ENCODE results near the gene PHOSPHO1. TPM values are rescaled to one million over a fixed set of nuclear protein-coding genes. Genes with fewer than 3 reads are reported as not detected.
A peak's percentile ranks its signal among the peaks of the same experiment; 100 is the strongest.

Gene PHOSPHO1
- total RNA-seq, 1 donor from 2014 or later, result not detected

- H3K4me3 Mint-ChIP-seq, result peak overlapping the region; percentile 28
- no peak for DNase-seq
- intact Hi-C loops (cut with micrococcal nuclease), result loop anchor here (5.0 kb wide), 2 partner anchors 122 to 142 kb away; partner anchors contain the start of gene ZNF652
- no peak overlapping the region for H3K27ac Mint-ChIP-seq
- peaks cover 3% of the 10 kb centered on the region for H3K27me3 Mint-ChIP-seq
- H3K9me3 Mint-ChIP-seq, result no peaks in the 10 kb centered on the region
- H3K4me1 Mint-ChIP-seq, result peaks cover 50% of the 10 kb centered on the region
- H3K36me3 Mint-ChIP-seq (ENCODE audit: low read depth), result peaks cover 57% of the 10 kb centered on the region
Measured at GRCh38 chr17:49219987-49220386, 10.6 kb downstream of the PHOSPHO1 start.

- Mint-ChIP-seq H3K4me3 (peak overlapping the region; percentile 77), H3K27me3 (no peaks in the 10 kb centered on the region), H3K27ac (peak overlapping the region; percentile 87), H3K4me1 (peaks cover 52% of the 10 kb centered on the region), H3K9me3 (no peaks in the 10 kb centered on the region), H3K36me3 (ENCODE audit: low read depth) (peaks cover 61% of the 10 kb centered on the region)
- intact Hi-C loops (cut with micrococcal nuclease), result loop anchor here (1.0 to 5.0 kb wide), 5 partner anchors 8 to 143 kb away; partner anchors contain the start of genes ABI3, GNGT2 and ZNF652
- peak; percentile 82 for DNase-seq
Measured at GRCh38 chr17:49218941-49219913, 11.4 kb downstream of the PHOSPHO1 start.

- DNase-seq, result peak; percentile 91
- no peaks in the 10 kb centered on the region for H3K27me3 Mint-ChIP-seq
- no peaks in the 10 kb centered on the region for H3K9me3 Mint-ChIP-seq
- H3K27ac Mint-ChIP-seq, result peak overlapping the region; percentile 87
- intact Hi-C loops (cut with micrococcal nuclease), result loop anchor here (1.0 to 5.0 kb wide), 5 partner anchors 8 to 144 kb away; partner anchors contain the start of genes ABI3, GNGT2 and ZNF652
- peak overlapping the region; percentile 80 for H3K4me3 Mint-ChIP-seq
- peaks cover 63% of the 10 kb centered on the region for H3K36me3 Mint-ChIP-seq (ENCODE audit: low read depth)
- H3K4me1 Mint-ChIP-seq, result peaks cover 55% of the 10 kb centered on the region
Measured at GRCh38 chr17:49217651-49218413, 12.8 kb downstream of the PHOSPHO1 start.

- peaks cover 61% of the 10 kb centered on the region for H3K36me3 Mint-ChIP-seq (ENCODE audit: low read depth)
- peak overlapping the region; percentile 46 for H3K4me3 Mint-ChIP-seq
- intact Hi-C loops (cut with micrococcal nuclease), result loop anchor here (5.0 kb wide), 2 partner anchors 125 to 145 kb away; partner anchors contain the start of gene ZNF652
Measured at GRCh38 chr17:49216953-49217650, 13.5 kb downstream of the PHOSPHO1 start.

DNA sequence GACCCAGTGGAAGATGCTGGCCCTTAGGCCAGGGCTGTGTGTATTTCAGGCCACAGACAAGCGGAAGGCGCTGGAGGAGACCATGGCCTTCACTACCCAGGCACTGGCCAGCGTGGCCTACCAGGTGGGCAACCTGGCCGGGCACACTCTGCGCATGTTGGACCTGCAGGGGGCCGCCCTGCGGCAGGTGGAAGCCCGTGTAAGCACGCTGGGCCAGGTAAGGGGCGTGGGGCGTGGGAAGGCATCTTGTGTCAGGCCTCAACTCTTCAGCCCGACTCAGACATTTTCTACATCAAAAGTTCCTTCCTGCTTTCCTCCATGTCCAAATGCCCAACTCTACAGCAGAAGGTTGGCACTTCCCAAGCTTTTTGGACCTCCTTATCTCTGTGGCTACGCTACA lies 14.1 kb downstream of the PHOSPHO1 start:
- peaks cover 56% of the 10 kb centered on the region for H3K36me3 Mint-ChIP-seq (ENCODE audit: low read depth)
- peak overlapping the region; percentile 76 for H3K27ac Mint-ChIP-seq
- no peak for DNase-seq
- peak overlapping the region; percentile 52 for H3K4me3 Mint-ChIP-seq
- peaks cover 59% of the 10 kb centered on the region for H3K4me1 Mint-ChIP-seq
- H3K27me3 Mint-ChIP-seq, result no peaks in the 10 kb centered on the region
- intact Hi-C loops (cut with micrococcal nuclease), result loop anchor here (5.0 kb wide), 2 partner anchors 126 to 146 kb away; partner anchors contain the start of gene ZNF652
- H3K9me3 Mint-ChIP-seq, result no peaks in the 10 kb centered on the region

More at GRCh38 chr17:49216953-49217650, 13.5 kb downstream of the PHOSPHO1 start:
- H3K27ac Mint-ChIP-seq, result peak overlapping the region; percentile 61
- no peak for DNase-seq
- H3K9me3 Mint-ChIP-seq, result no peaks in the 10 kb centered on the region
- H3K27me3 Mint-ChIP-seq, result no peaks in the 10 kb centered on the region
- H3K4me1 Mint-ChIP-seq, result peaks cover 60% of the 10 kb centered on the region

DNA sequence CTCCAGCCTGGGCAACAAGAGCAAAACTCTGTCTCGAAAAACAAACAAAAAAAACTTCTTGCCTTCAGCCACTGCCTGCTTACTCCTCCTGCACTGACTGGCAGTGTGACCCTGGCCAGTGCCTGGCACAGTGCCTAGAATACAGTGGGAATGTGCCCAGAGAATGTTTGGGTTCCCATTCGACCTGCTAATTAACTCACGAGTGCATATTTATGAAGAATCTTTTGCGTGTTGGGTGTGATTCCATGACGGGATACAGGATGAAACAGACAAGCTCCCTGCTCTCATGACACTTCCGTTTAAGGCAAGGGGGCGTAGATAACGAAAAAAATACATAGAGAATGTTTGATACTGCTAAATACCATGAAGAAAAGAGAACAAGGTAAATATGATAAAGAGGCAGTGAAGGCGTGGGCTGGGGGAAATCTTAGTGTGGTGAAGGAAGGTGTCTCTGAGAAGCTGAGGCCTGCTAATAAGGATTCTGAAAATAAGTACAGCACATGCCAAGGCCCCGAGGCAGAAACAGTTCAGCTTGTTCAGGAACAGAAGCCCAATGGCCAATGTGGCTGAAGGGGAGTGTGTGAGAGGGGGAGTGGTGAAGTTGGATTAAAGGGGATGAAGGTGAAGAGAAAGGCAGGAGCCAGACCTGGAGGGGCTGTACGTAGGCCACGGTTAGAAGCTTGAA lies 15.8 kb downstream of the PHOSPHO1 start:
- Mint-ChIP-seq H3K4me3 (peak overlapping the region; percentile 70), H3K27ac (peak overlapping the region; percentile 93), H3K9me3 (no peaks in the 10 kb centered on the region), H3K36me3 (ENCODE audit: low read depth) (peaks cover 55% of the 10 kb centered on the region), H3K4me1 (peaks cover 73% of the 10 kb centered on the region), H3K27me3 (no peaks in the 10 kb centered on the region)
- DNase-seq, result no peak
- intact Hi-C loops (cut with micrococcal nuclease), result loop anchor here (5.0 kb wide), 2 partner anchors 127 to 147 kb away; partner anchors contain the start of gene ZNF652

GRCh38 chr17:49213847-49214246 lies 16.7 kb downstream of the PHOSPHO1 start:
- H3K27me3 Mint-ChIP-seq, result no peaks in the 10 kb centered on the region
- peaks cover 77% of the 10 kb centered on the region for H3K4me1 Mint-ChIP-seq
- H3K4me3 Mint-ChIP-seq, result peak overlapping the region; percentile 95
- H3K36me3 Mint-ChIP-seq (ENCODE audit: low read depth), result peaks cover 46% of the 10 kb centered on the region
- no peak for DNase-seq
- peak overlapping the region; percentile 76 for H3K27ac Mint-ChIP-seq
- no peaks in the 10 kb centered on the region for H3K9me3 Mint-ChIP-seq
- intact Hi-C loops (cut with micrococcal nuclease), result no loop called here

- Mint-ChIP-seq H3K27me3 (no peaks in the 10 kb centered on the region), H3K27ac (peak overlapping the region; percentile 57), H3K4me3 (peak overlapping the region; percentile 95), H3K36me3 (ENCODE audit: low read depth) (peaks cover 44% of the 10 kb centered on the region), H3K9me3 (no peaks in the 10 kb centered on the region), H3K4me1 (peaks cover 77% of the 10 kb centered on the region)
- DNase-seq, result no peak
- intact Hi-C loops (cut with micrococcal nuclease), result no loop called here
Measured at GRCh38 chr17:49213399-49213798, 17.2 kb downstream of the PHOSPHO1 start.

- peaks cover 33% of the 10 kb centered on the region for H3K36me3 Mint-ChIP-seq (ENCODE audit: low read depth)
- intact Hi-C loops (cut with micrococcal nuclease), result loop anchor here (1.0 to 2.0 kb wide), 3 partner anchors 8 to 20 kb away; partner anchors contain the start of gene PHOSPHO1
- H3K4me1 Mint-ChIP-seq, result peaks cover 56% of the 10 kb centered on the region
- DNase-seq, result peak; percentile 91
- H3K9me3 Mint-ChIP-seq, result no peaks in the 10 kb centered on the region
- H3K27me3 Mint-ChIP-seq, result no peaks in the 10 kb centered on the region
- H3K4me3 Mint-ChIP-seq, result peak within 1 kb of the TSS; percentile 95
- H3K27ac Mint-ChIP-seq, result peak within 1 kb of the TSS; percentile 86
Measured at GRCh38 chr17:49210158-49211029, 20.2 kb downstream of the PHOSPHO1 start, which contains the start of the genes ABI3 and GNGT2. Gene ABI3, plus strand, starts transcription at chr17:49210707. Its CDS starts 18 bp downstream, at chr17:49210725. Gene GNGT2, minus strand, starts transcription at chr17:49210574. Its CDS starts 3,152 bp downstream, at chr17:49207422.

DNA sequence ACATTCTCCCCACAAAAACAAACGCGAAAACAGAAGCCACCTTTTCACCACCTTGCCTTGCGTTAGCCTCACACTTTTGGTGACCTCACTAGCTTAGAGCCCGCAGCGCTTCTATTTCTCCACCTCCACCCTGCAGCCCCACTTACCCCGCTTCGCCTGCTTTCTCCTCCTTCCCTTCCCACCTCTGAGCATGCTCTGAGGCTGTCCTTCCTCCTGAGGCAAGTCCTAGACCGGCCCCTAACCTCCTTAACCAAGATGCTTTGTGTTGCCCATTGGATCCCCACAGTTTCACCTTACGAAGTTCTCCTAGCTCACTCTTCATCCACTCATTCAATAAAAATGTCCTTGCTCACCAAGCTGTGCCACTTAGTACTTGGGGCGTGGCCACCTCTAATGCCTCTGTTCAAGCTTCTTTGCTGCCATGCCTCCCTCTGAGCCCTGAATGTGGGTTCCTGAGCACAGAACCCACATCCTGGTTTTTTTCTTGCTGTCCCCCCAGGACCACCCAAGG lies 21.5 kb downstream of the PHOSPHO1 start:
- peak; percentile 68 for DNase-seq
- intact Hi-C loops (cut with micrococcal nuclease), result no loop called here
- Mint-ChIP-seq H3K4me3 (peak overlapping the region; percentile 95), H3K27me3 (no peaks in the 10 kb centered on the region), H3K4me1 (peaks cover 49% of the 10 kb centered on the region), H3K36me3 (ENCODE audit: low read depth) (peaks cover 29% of the 10 kb centered on the region), H3K27ac (peak overlapping the region; percentile 73), H3K9me3 (no peaks in the 10 kb centered on the region)

DNA sequence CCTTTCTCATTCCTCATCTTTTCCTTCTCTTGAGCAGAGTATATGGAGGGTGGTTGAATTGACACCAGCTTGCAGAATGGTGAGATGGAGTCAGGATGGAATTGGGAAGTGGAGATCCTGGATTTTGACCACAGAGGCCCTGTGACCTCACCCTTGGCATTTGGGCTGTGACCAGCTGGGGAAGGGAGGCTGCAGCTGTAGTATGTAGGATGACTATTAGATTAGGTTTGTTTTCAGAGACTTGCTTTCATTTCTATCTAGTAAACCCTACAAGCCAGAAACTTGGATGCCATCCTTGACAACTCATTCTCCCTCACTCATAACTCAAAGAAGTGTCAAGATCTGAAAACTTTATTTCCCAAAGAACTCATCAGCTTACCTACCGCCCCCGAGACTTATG lies 26.1 kb downstream of the PHOSPHO1 start:
- no peak for DNase-seq
- intact Hi-C loops (cut with micrococcal nuclease), result no loop called here
- Mint-ChIP-seq H3K27me3 (no peaks in the 10 kb centered on the region), H3K9me3 (no peaks in the 10 kb centered on the region), H3K27ac (no peak overlapping the region), H3K4me1 (peaks cover 14% of the 10 kb centered on the region), H3K4me3 (no peak overlapping the region), H3K36me3 (ENCODE audit: low read depth) (peaks cover 17% of the 10 kb centered on the region)
